GM12878 (cell line): ENCODE measurements around the gene KRT78. TPM values are rescaled to one million over a fixed set of nuclear protein-coding genes. Genes with fewer than 3 reads are reported as not detected.

Experiments
- ATAC-seq: fragments of 200-7000 bp; cut with Tn5 transposase; 3 replicates; pipeline ENCODE4 v1.9.1; 2020; ENCODE audit warnings: mild to moderate bottlenecking, moderate library complexity
- BruUV-seq: library from RNA; stranded (reverse); fragments of 400-500 nt; replicated peaks from 2 replicates; lab custom pipeline; 2021; lab: Mats Ljungman, UMichigan
- CTCF ChIA-PET: fragments of 300-600 bp; sonication (Branson Sonifier 250); formaldehyde crosslinking; extraction: SDS; loops from one replicate; lab custom pipeline; 2021; ENCODE audit warnings: inconsistent platforms; lab: Yijun Ruan, JAX
- POLR2A ChIA-PET: fragments of 350-600 bp; formaldehyde crosslinking; extraction: SDS; loops from one replicate; lab custom pipeline; 2021; ENCODE audit warnings: inconsistent platforms; lab: Charles Lee
- RAD21 ChIA-PET: fragments of 300-600 bp; sonication (Branson Sonifier 250); formaldehyde crosslinking; loops from one replicate; lab custom pipeline; 2023; ENCODE audit warnings: antibody characterized with exemption; ENCODE audit not compliant: unreplicated experiment; lab: Charles Lee
- SMC1A ChIA-PET: fragments of 300-600 bp; sonication (Branson Sonifier 250); formaldehyde crosslinking; loops from one replicate; lab custom pipeline; 2023; ENCODE audit not compliant: unreplicated experiment, uncharacterized antibody; lab: Charles Lee
- DNase-seq: peaks from one replicate; pipeline ENCODE4 v3.0.0-alpha.2; 2011; ENCODE audit warnings: low read depth, low spot score
- FAIRE-seq: peaks from 3 replicates; lab custom pipeline; 2011; peaks lifted over from hg19 to GRCh38; lab: Jason Lieb, UNC
- H2AFZ ChIP-seq: 2 replicates; pipeline ENCODE4 v1.6.0; 2011; ENCODE audit warnings: low read depth, low read length, control low read depth; ENCODE audit not compliant: control insufficient read depth
- H3K27ac ChIP-seq: 2 replicates; pipeline ENCODE4 v1.5.1; 2011; ENCODE audit warnings: control low read depth; ENCODE audit not compliant: control insufficient read depth, insufficient read depth
- H3K27me3 ChIP-seq, 2 experiments: replicated peaks in 1 of 2; 2 replicates each; pipeline versions ENCODE4 v1.6.0 to v1.6.1; 2011; ENCODE audit warnings: low read length in 1 of 2; ENCODE audit not compliant: control insufficient read depth in 2 of 2, insufficient read depth in 2 of 2
- H3K36me3 ChIP-seq, 2 experiments: 2 replicates each; pipeline ENCODE4 v1.5.1; 2011; ENCODE audit warnings: low read length in 1 of 2; ENCODE audit not compliant: control insufficient read depth in 2 of 2, insufficient read depth in 2 of 2
- H3K4me1 ChIP-seq: 2 replicates; pipeline ENCODE4 v1.6.1; 2011; ENCODE audit warnings: mild to moderate bottlenecking, low read length, moderate library complexity, mixed read lengths; ENCODE audit not compliant: control insufficient read depth, insufficient read depth
- H3K4me2 ChIP-seq: 2 replicates; pipeline ENCODE4 v1.6.0; 2011; ENCODE audit warnings: control low read depth; ENCODE audit not compliant: control insufficient read depth, insufficient read depth
- H3K4me3 ChIP-seq: fragments of 200-600 bp; sonication (generic); 2 replicates; pipeline ENCODE4 v1.5.1; 2016
- H3K79me2 ChIP-seq: 2 replicates; pipeline ENCODE4 v1.6.0; 2011; ENCODE audit warnings: low read length; ENCODE audit not compliant: control insufficient read depth, insufficient read depth
- H3K9ac ChIP-seq: 2 replicates; pipeline ENCODE4 v1.8.0; 2011; ENCODE audit warnings: low read length, control low read depth, mixed read lengths; ENCODE audit not compliant: control insufficient read depth, insufficient read depth
- H3K9me3 ChIP-seq: replicated peaks from 3 replicates; pipeline ENCODE4 v1.5.1; 2011; ENCODE audit warnings: mild to moderate bottlenecking, low read length; ENCODE audit not compliant: control insufficient read depth, insufficient read depth
- H4K20me1 ChIP-seq: 2 replicates; pipeline ENCODE4 v1.6.0; 2011; ENCODE audit not compliant: control insufficient read depth, insufficient read depth
- EP300 ChIP-seq, 2 experiments: fragments of 150-350 bp in 1 of 2; IDR thresholded peaks; 2 replicates each; pipeline ENCODE4 v1.6.1; 2011 to 2012; ENCODE audit warnings: low read depth in 2 of 2, low read length in 2 of 2, borderline replicate concordance in 1 of 2, improper control_type of control experiment in 1 of 2, inconsistent platforms in 1 of 2; ENCODE audit not compliant: control insufficient read depth in 1 of 2
- FOS ChIP-seq: IDR thresholded peaks from 3 replicates; pipeline ENCODE4 v1.6.1; 2011; ENCODE audit warnings: borderline replicate concordance; ENCODE audit not compliant: insufficient read length; ENCODE audit errors: extremely low read depth
- JUNB ChIP-seq: IDR thresholded peaks from 2 replicates; pipeline ENCODE4 v1.6.1; 2016; ENCODE audit warnings: antibody characterized with exemption, mild to moderate bottlenecking
- LARP7 ChIP-seq: fragments of 450-650 bp; IDR thresholded peaks from 2 replicates; pipeline ENCODE4 v1.6.1; 2017; ENCODE audit warnings: mild to moderate bottlenecking
- NRF1 ChIP-seq: conservative IDR thresholded peaks from 2 replicates; pipeline ENCODE4 v1.6.1; 2011; ENCODE audit warnings: mild to moderate bottlenecking, low read depth, low read length, improper control_type of control experiment
- RB1 ChIP-seq: fragments of 450-650 bp; formaldehyde crosslinking; IDR thresholded peaks from 2 replicates; pipeline ENCODE4 v1.6.1; 2017; ENCODE audit warnings: mild to moderate bottlenecking, borderline replicate concordance
- RCOR1 ChIP-seq: conservative IDR thresholded peaks from 2 replicates; pipeline ENCODE4 v1.6.1; 2012; ENCODE audit warnings: low read depth, low read length, improper control_type of control experiment
- SP1 ChIP-seq: IDR thresholded peaks from one replicate; pipeline ENCODE4 v1.6.1; 2011; ENCODE audit warnings: low read depth, low read length
- STAT3 ChIP-seq: IDR thresholded peaks from 2 replicates; pipeline ENCODE4 v1.6.1; 2011; ENCODE audit warnings: low read depth, low read length, improper control_type of control experiment
- TCF12 ChIP-seq: IDR thresholded peaks from 2 replicates; pipeline ENCODE4 v1.6.1; 2011; ENCODE audit warnings: low read depth, mild to moderate bottlenecking, low read length
- TCF3 ChIP-seq: IDR thresholded peaks from 2 replicates; pipeline ENCODE4 v1.6.1; 2012; ENCODE audit warnings: low read depth, mild to moderate bottlenecking, low read length, borderline replicate concordance; ENCODE audit not compliant: insufficient read depth
- WGBS: methylation state at CpG from one replicate; pipeline ENCODE4 v1.1.6; 2016; ENCODE audit warnings: low lambda C conversion rate; ENCODE audit not compliant: insufficient replicate concordance, insufficient coverage; ENCODE audit errors: missing lambda C conversion rate; 5-methylcytosine and 5-hydroxymethylcytosine counted together
- in situ Hi-C: fragments of 300-500 bp; cut with MboI; formaldehyde crosslinking; loops from 9 replicates; pipeline ENCODE4 v1.14.3; 2018; ENCODE audit warnings: mixed read lengths
- intact Hi-C: fragments of 100-400 bp; cut with micrococcal nuclease; formaldehyde crosslinking; loops from one replicate; pipeline ENCODE4 v1.14.2; 2022; ENCODE audit not compliant: unreplicated experiment
- polyA plus RNA-seq, 11 experiments: library from polyadenylated mRNA; depleted of rRNA in 4 of 11; unstranded in 6 of 11; stranded (reverse) in 5 of 11; fragments of >200 nt; fragmentation: Nextera tagmentation in 4 of 11; fragmentation: Illumina TruSeq in 1 of 11; extraction: Ambion mirVana in 4 of 11; extraction: Trizol in 1 of 11; gene quantifications; 1 replicate in 1 of 11; 2 replicates in 10 of 11; pipeline versions ENCODE4 v1.2.1 to v1.2.3, GENCODE V29; 2011 to 2016; ENCODE audit warnings: inconsistent platforms in 2 of 11, missing spikeins in 2 of 11, low read depth in 1 of 11
- total RNA-seq, 4 experiments: library from RNA; depleted of rRNA in 3 of 4; stranded (reverse); fragments of >200 nt in 3 of 4; fragmentation: Illumina TruSeq in 1 of 4; extraction: Trizol in 1 of 4; gene quantifications; 2 replicates each; pipeline versions ENCODE4 v1.2.1 to v1.2.3, GENCODE V29; 2013 to 2021
- TF ChIP-seq, protein P1 (sequence below): IDR thresholded peaks from 2 replicates; pipeline ENCODE4 v1.6.1; 2011; ENCODE audit warnings: borderline replicate concordance, low read depth, mild to moderate bottlenecking, moderate library complexity, low read length; ENCODE audit not compliant: insufficient read depth, poor library complexity, severe bottlenecking
- TF ChIP-seq, protein P2 (sequence below), 3 experiments: IDR thresholded peaks in 2 of 3; conservative IDR thresholded peaks in 1 of 3; 2 replicates each; pipeline ENCODE4 v1.5.1; 2011; ENCODE audit warnings: low read depth in 3 of 3, low read length in 3 of 3, mild to moderate bottlenecking in 3 of 3, control low read depth in 2 of 3, moderate library complexity in 2 of 3, inconsistent platforms in 1 of 3, mixed read lengths in 1 of 3; ENCODE audit not compliant: control insufficient read depth in 2 of 3, insufficient read depth in 1 of 3; ENCODE audit errors: extremely low read depth in 1 of 3
- TF ChIP-seq, protein P3 (sequence below): IDR thresholded peaks from 2 replicates; pipeline ENCODE4 v1.6.1; 2011; ENCODE audit warnings: borderline replicate concordance, low read depth, mild to moderate bottlenecking, moderate library complexity, mixed read lengths, low read length; ENCODE audit not compliant: insufficient read depth; ENCODE audit errors: extremely low read length
- TF ChIP-seq, protein P4 (sequence below): fragments of 450-650 bp; IDR thresholded peaks from 2 replicates; pipeline ENCODE4 v1.6.1; 2018; ENCODE audit warnings: borderline replicate concordance, mild to moderate bottlenecking; ENCODE audit not compliant: partially characterized antibody

Gene KRT78
- total and polyA plus RNA-seq, 10 of the 15 experiments (the other 5 are each of a cell fraction or from before 2014, with no cell fraction given) = 0.07 TPM; not detected in 9

DNA sequence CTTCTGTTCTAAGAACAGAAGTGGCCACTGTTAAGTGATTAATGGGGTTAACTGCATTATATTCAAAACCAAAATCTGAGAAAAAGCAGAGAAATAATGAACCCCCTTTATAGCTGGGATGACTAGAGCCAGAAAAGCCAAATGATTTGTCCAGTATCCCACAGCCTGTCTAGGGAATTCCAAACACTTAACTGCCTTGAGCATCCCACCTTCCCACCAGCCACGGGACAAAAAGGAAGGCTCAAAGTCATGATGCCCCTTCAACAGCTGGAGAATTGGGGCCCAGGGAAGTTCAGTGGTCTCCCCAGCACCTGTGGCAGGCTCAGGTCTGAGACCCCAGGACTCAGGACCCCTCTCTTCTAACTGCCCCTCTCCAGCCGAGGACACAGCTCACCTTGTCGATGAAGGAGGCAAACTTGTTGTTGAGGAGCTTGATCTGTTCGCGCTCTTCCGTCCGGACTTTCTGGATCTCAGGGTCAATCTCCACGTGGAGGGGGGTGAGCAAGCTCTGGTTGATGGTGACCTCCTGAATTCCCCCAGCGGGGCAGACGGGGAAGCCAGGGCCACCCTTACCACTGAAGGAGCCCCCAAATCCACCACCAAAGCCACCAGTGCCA is 35.5 kb downstream of the KRT78 start:
- 20% methylated on average over 10 of the region's 10 CpGs for WGBS
- SMC1A ChIA-PET = no interaction called here
- Histone ChIP-seq H3K4me3 (no peak overlapping the region), H3K36me3 (no peaks in the 10 kb centered on the region), H3K27me3 (peaks cover 0 to 2% of the 10 kb centered on the region in 2 experiments; a peak in 1 of 4 replicates), H3K79me2 (no peaks in the 10 kb centered on the region), H3K4me2 (no peak overlapping the region)
- ATAC-seq = no peak
- intact Hi-C loops = no loop called here
- TF ChIP-seq JUNB (no peak), FOS (no peak), RCOR1 (no peak), RB1 (no peak), EP300 (IDR thresholded peaks at IDR 0.05; ENCODE audit: borderline replicate concordance in 1 of 2, control insufficient read depth in 1 of 2, low read depth in 2 of 2, low read length in 2 of 2) (no peak), TCF12 (no peak), STAT3 (no peak), NRF1 (no peak), SP1 (no peak), TCF3 (no peak), LARP7 (no peak)
- TF ChIP-seq, protein P1, sequence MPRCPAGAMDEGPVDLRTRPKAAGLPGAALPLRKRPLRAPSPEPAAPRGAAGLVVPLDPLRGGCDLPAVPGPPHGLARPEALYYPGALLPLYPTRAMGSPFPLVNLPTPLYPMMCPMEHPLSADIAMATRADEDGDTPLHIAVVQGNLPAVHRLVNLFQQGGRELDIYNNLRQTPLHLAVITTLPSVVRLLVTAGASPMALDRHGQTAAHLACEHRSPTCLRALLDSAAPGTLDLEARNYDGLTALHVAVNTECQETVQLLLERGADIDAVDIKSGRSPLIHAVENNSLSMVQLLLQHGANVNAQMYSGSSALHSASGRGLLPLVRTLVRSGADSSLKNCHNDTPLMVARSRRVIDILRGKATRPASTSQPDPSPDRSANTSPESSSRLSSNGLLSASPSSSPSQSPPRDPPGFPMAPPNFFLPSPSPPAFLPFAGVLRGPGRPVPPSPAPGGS = no peak
- TF ChIP-seq, protein P2, sequence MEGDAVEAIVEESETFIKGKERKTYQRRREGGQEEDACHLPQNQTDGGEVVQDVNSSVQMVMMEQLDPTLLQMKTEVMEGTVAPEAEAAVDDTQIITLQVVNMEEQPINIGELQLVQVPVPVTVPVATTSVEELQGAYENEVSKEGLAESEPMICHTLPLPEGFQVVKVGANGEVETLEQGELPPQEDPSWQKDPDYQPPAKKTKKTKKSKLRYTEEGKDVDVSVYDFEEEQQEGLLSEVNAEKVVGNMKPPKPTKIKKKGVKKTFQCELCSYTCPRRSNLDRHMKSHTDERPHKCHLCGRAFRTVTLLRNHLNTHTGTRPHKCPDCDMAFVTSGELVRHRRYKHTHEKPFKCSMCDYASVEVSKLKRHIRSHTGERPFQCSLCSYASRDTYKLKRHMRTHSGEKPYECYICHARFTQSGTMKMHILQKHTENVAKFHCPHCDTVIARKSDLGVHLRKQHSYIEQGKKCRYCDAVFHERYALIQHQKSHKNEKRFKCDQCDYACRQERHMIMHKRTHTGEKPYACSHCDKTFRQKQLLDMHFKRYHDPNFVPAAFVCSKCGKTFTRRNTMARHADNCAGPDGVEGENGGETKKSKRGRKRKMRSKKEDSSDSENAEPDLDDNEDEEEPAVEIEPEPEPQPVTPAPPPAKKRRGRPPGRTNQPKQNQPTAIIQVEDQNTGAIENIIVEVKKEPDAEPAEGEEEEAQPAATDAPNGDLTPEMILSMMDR (IDR thresholded peaks at IDR 0.05 in 2 of 3, conservative IDR thresholded peaks at IDR 0.05 in 1 of 3; ENCODE audit: control insufficient read depth in 2 of 3, extremely low read depth in 1 of 3, insufficient read depth in 1 of 3, low read depth in 3 of 3, low read length in 3 of 3) = no peak
- TF ChIP-seq, protein P3, sequence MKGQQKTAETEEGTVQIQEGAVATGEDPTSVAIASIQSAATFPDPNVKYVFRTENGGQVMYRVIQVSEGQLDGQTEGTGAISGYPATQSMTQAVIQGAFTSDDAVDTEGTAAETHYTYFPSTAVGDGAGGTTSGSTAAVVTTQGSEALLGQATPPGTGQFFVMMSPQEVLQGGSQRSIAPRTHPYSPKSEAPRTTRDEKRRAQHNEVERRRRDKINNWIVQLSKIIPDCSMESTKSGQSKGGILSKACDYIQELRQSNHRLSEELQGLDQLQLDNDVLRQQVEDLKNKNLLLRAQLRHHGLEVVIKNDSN = no peak
- TF ChIP-seq, protein P4, sequence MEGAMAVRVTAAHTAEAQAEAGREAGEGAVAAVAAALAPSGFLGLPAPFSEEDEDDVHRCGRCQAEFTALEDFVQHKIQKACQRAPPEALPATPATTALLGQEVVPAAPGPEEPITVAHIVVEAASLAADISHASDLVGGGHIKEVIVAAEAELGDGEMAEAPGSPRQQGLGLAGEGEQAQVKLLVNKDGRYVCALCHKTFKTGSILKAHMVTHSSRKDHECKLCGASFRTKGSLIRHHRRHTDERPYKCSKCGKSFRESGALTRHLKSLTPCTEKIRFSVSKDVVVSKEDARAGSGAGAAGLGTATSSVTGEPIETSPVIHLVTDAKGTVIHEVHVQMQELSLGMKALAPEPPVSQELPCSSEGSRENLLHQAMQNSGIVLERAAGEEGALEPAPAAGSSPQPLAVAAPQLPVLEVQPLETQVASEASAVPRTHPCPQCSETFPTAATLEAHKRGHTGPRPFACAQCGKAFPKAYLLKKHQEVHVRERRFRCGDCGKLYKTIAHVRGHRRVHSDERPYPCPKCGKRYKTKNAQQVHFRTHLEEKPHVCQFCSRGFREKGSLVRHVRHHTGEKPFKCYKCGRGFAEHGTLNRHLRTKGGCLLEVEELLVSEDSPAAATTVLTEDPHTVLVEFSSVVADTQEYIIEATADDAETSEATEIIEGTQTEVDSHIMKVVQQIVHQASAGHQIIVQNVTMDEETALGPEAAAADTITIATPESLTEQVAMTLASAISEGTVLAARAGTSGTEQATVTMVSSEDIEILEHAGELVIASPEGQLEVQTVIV = no peak
- TF ChIP-seq, all 136 proteins: peak for 0
- no peaks in the 10 kb centered on the region for H4K20me1 ChIP-seq
- no peak overlapping the region for H3K27ac ChIP-seq
- RAD21 ChIA-PET = no interaction called here
- H3K9me3 ChIP-seq = no peaks in the 10 kb centered on the region
- no peak for DNase-seq
- no peak for FAIRE-seq
- in situ Hi-C loops = no loop called here
- CTCF ChIA-PET = no interaction called here
- BruUV-seq = no TSS peak
- no peak overlapping the region for H3K9ac ChIP-seq
- H2AFZ ChIP-seq = no peak overlapping the region
- H3K4me1 ChIP-seq = no peaks in the 10 kb centered on the region
- POLR2A ChIA-PET = no interaction called here
